Right atrium auricular region (tissue), 2 donors: Measurements from ENCODE around the gene DPYD. TPM values are rescaled to one million over a fixed set of nuclear protein-coding genes. Genes with fewer than 3 reads are reported as not detected.

ENCODE experiments used
- DNase-seq: peaks from one replicate; pipeline ENCODE4 v3.0.0-alpha.2; 2019; ENCODE audit warnings: low spot score
- H3K27ac ChIP-seq, 2 donors: fragments of 200-600 bp; sonication (generic); 1 replicate in 1 of 2; 2 replicates in 1 of 2; pipeline ENCODE4 v1.5.1; 2016 to 2019
- H3K27me3 ChIP-seq, 2 donors: fragments of 200-600 bp; sonication (generic); one replicate each; pipeline versions ENCODE4 v1.5.1 to v1.6.0; 2017 to 2019
- H3K36me3 ChIP-seq: fragments of 200-600 bp; sonication (generic); one replicate; pipeline ENCODE4 v1.5.1; 2016
- H3K4me1 ChIP-seq, 2 donors: fragments of 200-600 bp; sonication (generic); one replicate each; pipeline versions ENCODE4 v1.5.1 to v1.6.0; 2017 to 2019
- H3K4me3 ChIP-seq, 2 donors: fragments of 200-600 bp; sonication (generic); 1 replicate in 1 of 2; 2 replicates in 1 of 2; pipeline ENCODE4 v1.5.1; 2017 to 2019; ENCODE audit warnings: mild to moderate bottlenecking in 1 of 2, moderate library complexity in 1 of 2
- H3K9me3 ChIP-seq, 2 donors: fragments of 200-600 bp; sonication (generic); one replicate each; pipeline ENCODE4 v1.5.1; 2019
- CTCF ChIP-seq, 2 donors: fragments of 200-600 bp; sonication (generic); IDR thresholded peaks; one replicate each; pipeline ENCODE4 v1.5.1; 2019; ENCODE audit warnings: antibody characterized with exemption in 2 of 2
- total RNA-seq, 2 donors: library from RNA; depleted of rRNA; stranded (reverse); fragments of >200 nt; gene quantifications; one replicate each; pipeline ENCODE4 v1.1.0, GENCODE V29; 2016

The DPYD gene
- total RNA-seq, 2 donors from 2014 or later = 11.3 to 14.5 TPM

GRCh38 chr1:97145321-97145956 is 775.4 kb downstream of the DPYD start:
- no peak for DNase-seq
- Histone ChIP-seq H3K9me3 (no peaks in the 10 kb centered on the region), H3K27me3 (no peaks in the 10 kb centered on the region), H3K27ac (no peak overlapping the region), H3K4me1 (no peaks in the 10 kb centered on the region), H3K4me3 (no peak overlapping the region), H3K36me3 (no peaks in the 10 kb centered on the region)
- TF ChIP-seq CTCF (IDR thresholded peaks at IDR 0.05) = no peak

- TF ChIP-seq CTCF (IDR thresholded peaks at IDR 0.05) = no peak
- Histone ChIP-seq H3K36me3 (no peaks in the 10 kb centered on the region), H3K4me3 (no peak overlapping the region), H3K9me3 (no peaks in the 10 kb centered on the region), H3K27ac (no peak overlapping the region), H3K4me1 (no peaks in the 10 kb centered on the region), H3K27me3 (no peaks in the 10 kb centered on the region)
- DNase-seq = no peak
Measured at GRCh38 chr1:97144527-97144926, 776.3 kb downstream of the DPYD start.

- peaks cover 0 to 8% of the 10 kb centered on the region in 2 donors for H3K4me1 ChIP-seq
- no peaks in the 10 kb centered on the region for H3K9me3 ChIP-seq
- no peak overlapping the region for H3K4me3 ChIP-seq
- TF ChIP-seq CTCF (IDR thresholded peaks at IDR 0.05) = no peak
- H3K27ac ChIP-seq = no peak overlapping the region
- no peak for DNase-seq
- no peaks in the 10 kb centered on the region for H3K36me3 ChIP-seq
- H3K27me3 ChIP-seq = no peaks in the 10 kb centered on the region
Measured at GRCh38 chr1:97143236-97143882, 777.5 kb downstream of the DPYD start.

- Histone ChIP-seq H3K27me3 (no peaks in the 10 kb centered on the region), H3K4me3 (no peak overlapping the region), H3K36me3 (no peaks in the 10 kb centered on the region), H3K27ac (no peak overlapping the region), H3K9me3 (no peaks in the 10 kb centered on the region), H3K4me1 (peaks cover 0 to 8% of the 10 kb centered on the region in 2 donors)
- TF ChIP-seq CTCF (IDR thresholded peaks at IDR 0.05) = no peak
- DNase-seq = no peak
Measured at GRCh38 chr1:97140611-97141010, 780.2 kb downstream of the DPYD start.

GRCh38 chr1:97139512-97139911 is 781.3 kb downstream of the DPYD start:
- no peak for TF ChIP-seq CTCF (IDR thresholded peaks at IDR 0.05)
- Histone ChIP-seq H3K27ac (no peak overlapping the region), H3K9me3 (no peaks in the 10 kb centered on the region), H3K4me3 (no peak overlapping the region), H3K36me3 (no peaks in the 10 kb centered on the region), H3K27me3 (no peaks in the 10 kb centered on the region), H3K4me1 (peaks cover 0 to 8% of the 10 kb centered on the region in 2 donors)
- DNase-seq = no peak
